IPS DF 6.9 (cell line): ENCODE measurements around the gene GPRC5C.

Source experiments
- DNase-seq: peaks from one replicate; pipeline ENCODE4 v3.0.0-alpha.2; 2013; ENCODE audit warnings: low read depth, low spot score
- H3K27ac ChIP-seq: one replicate; pipeline ENCODE4 v1.5.1; 2013; ENCODE audit warnings: low read length, control low read depth
- H3K27me3 ChIP-seq: 2 replicates; pipeline ENCODE4 v1.6.1; 2013; ENCODE audit warnings: mild to moderate bottlenecking, low read length; ENCODE audit not compliant: control insufficient read depth, insufficient read depth
- H3K36me3 ChIP-seq: 2 replicates; pipeline ENCODE4 v1.6.1; 2013; ENCODE audit warnings: low read length; ENCODE audit not compliant: control insufficient read depth, insufficient read depth
- H3K4me1 ChIP-seq: 2 replicates; pipeline ENCODE4 v1.6.1; 2013; ENCODE audit warnings: low read length; ENCODE audit not compliant: control insufficient read depth, insufficient read depth
- H3K4me3 ChIP-seq: 2 replicates; pipeline ENCODE4 v1.5.1; 2013; ENCODE audit warnings: mild to moderate bottlenecking, low read length
- H3K9me3 ChIP-seq: 2 replicates; pipeline ENCODE4 v1.6.1; 2013; ENCODE audit warnings: low read length, inconsistent platforms; ENCODE audit not compliant: control insufficient read depth, insufficient read depth
- WGBS: extraction: QIAGEN DNeasy Blood & Tissue Kit; methylation state at CpG from one replicate; pipeline ENCODE4 v1.1.7; 2013; ENCODE audit warnings: mixed read lengths, missing lambda C conversion rate; ENCODE audit not compliant: insufficient read length, insufficient coverage; 5-methylcytosine and 5-hydroxymethylcytosine counted together

GPRC5C gene

GRCh38 chr17:74407384-74407783 lies 24.5 kb upstream of the GPRC5C start:
- DNase-seq, result no peak
- no CpG with 5 or more reads among the region's 5 CpGs for WGBS
- H3K27ac ChIP-seq, result no peak overlapping the region
- no peaks in the 10 kb centered on the region for H3K27me3 ChIP-seq
- no peaks in the 10 kb centered on the region for H3K36me3 ChIP-seq
- H3K4me1 ChIP-seq, result peaks cover 12% of the 10 kb centered on the region
- no peaks in the 10 kb centered on the region for H3K9me3 ChIP-seq
- no peak overlapping the region for H3K4me3 ChIP-seq

- Histone ChIP-seq H3K4me3 (no peak overlapping the region), H3K4me1 (peaks cover 12% of the 10 kb centered on the region), H3K9me3 (no peaks in the 10 kb centered on the region), H3K27ac (no peak overlapping the region), H3K36me3 (no peaks in the 10 kb centered on the region), H3K27me3 (no peaks in the 10 kb centered on the region)
- no CpG with 5 or more reads among the region's 3 CpGs for WGBS
- no peak for DNase-seq
These were observed 23.6 kb upstream of the GPRC5C start for GRCh38 chr17:74408262-74408661.

GRCh38 chr17:74408815-74409214 lies 23.1 kb upstream of the GPRC5C start:
- no peak overlapping the region for H3K27ac ChIP-seq
- no peaks in the 10 kb centered on the region for H3K36me3 ChIP-seq
- H3K9me3 ChIP-seq, result no peaks in the 10 kb centered on the region
- peaks cover 8% of the 10 kb centered on the region for H3K4me1 ChIP-seq
- no peaks in the 10 kb centered on the region for H3K27me3 ChIP-seq
- no CpG with 5 or more reads among the region's 4 CpGs for WGBS
- no peak overlapping the region for H3K4me3 ChIP-seq
- DNase-seq, result no peak

- Histone ChIP-seq H3K36me3 (no peaks in the 10 kb centered on the region), H3K9me3 (no peaks in the 10 kb centered on the region), H3K27ac (no peak overlapping the region), H3K4me1 (0 out of 2 replicates have a peak, but pooled peaks cover 1% of the 10 kb centered on the region), H3K4me3 (no peak overlapping the region), H3K27me3 (no peaks in the 10 kb centered on the region)
- no CpG with 5 or more reads among the region's 4 CpGs for WGBS
- DNase-seq, result no peak
These were observed 21.9 kb upstream of the GPRC5C start for GRCh38 chr17:74410001-74410443.

- H3K27ac ChIP-seq, result no peak overlapping the region
- DNase-seq, result no peak
- no peaks in the 10 kb centered on the region for H3K36me3 ChIP-seq
- H3K4me3 ChIP-seq, result no peak overlapping the region
- no peaks in the 10 kb centered on the region for H3K9me3 ChIP-seq
- WGBS, result no CpG with 5 or more reads among the region's 8 CpGs
- no peaks in the 10 kb centered on the region for H3K27me3 ChIP-seq
- H3K4me1 ChIP-seq, result 0 out of 2 replicates have a peak, but pooled peaks cover 2% of the 10 kb centered on the region
These were observed 19.3 kb upstream of the GPRC5C start for GRCh38 chr17:74412581-74412980.

GRCh38 chr17:74413491-74413890 lies 18.4 kb upstream of the GPRC5C start:
- DNase-seq, result no peak
- Histone ChIP-seq H3K27me3 (no peaks in the 10 kb centered on the region), H3K4me3 (no peak overlapping the region), H3K4me1 (0 out of 2 replicates have a peak, but pooled peaks cover 2% of the 10 kb centered on the region), H3K9me3 (no peaks in the 10 kb centered on the region), H3K27ac (no peak overlapping the region), H3K36me3 (no peaks in the 10 kb centered on the region)
- no CpG with 5 or more reads among the region's 7 CpGs for WGBS

- H3K4me1 ChIP-seq, result 0 out of 2 replicates have a peak, but pooled peaks cover 2% of the 10 kb centered on the region
- no peaks in the 10 kb centered on the region for H3K36me3 ChIP-seq
- H3K27me3 ChIP-seq, result no peaks in the 10 kb centered on the region
- H3K4me3 ChIP-seq, result no peak overlapping the region
- no peak for DNase-seq
- no peak overlapping the region for H3K27ac ChIP-seq
- WGBS, result no CpG with 5 or more reads among the region's 3 CpGs
- no peaks in the 10 kb centered on the region for H3K9me3 ChIP-seq
These were observed 17.4 kb upstream of the GPRC5C start for GRCh38 chr17:74414510-74414909.

- no peak overlapping the region for H3K27ac ChIP-seq
- WGBS, result no CpG with 5 or more reads among the region's 13 CpGs
These were observed 16.1 kb upstream of the GPRC5C start for GRCh38 chr17:74415608-74416396.

GRCh38 chr17:74417178-74418045 lies 14.5 kb upstream of the GPRC5C start:
- H3K27ac ChIP-seq, result no peak overlapping the region
- 0 out of 2 replicates have a peak, but pooled peaks cover 1% of the 10 kb centered on the region for H3K4me1 ChIP-seq
- no peaks in the 10 kb centered on the region for H3K9me3 ChIP-seq
- H3K27me3 ChIP-seq, result no peaks in the 10 kb centered on the region
- no peaks in the 10 kb centered on the region for H3K36me3 ChIP-seq
- no peak overlapping the region for H3K4me3 ChIP-seq
- no peak for DNase-seq
- WGBS, result no CpG with 5 or more reads among the region's 12 CpGs

More at GRCh38 chr17:74415608-74416396, 16.1 kb upstream of the GPRC5C start:
- Histone ChIP-seq H3K4me1 (0 out of 2 replicates have a peak, but pooled peaks cover 1% of the 10 kb centered on the region), H3K27me3 (no peaks in the 10 kb centered on the region), H3K9me3 (no peaks in the 10 kb centered on the region), H3K36me3 (no peaks in the 10 kb centered on the region), H3K4me3 (no peak overlapping the region)
- no peak for DNase-seq

GRCh38 chr17:74419928-74420411 lies 11.9 kb upstream of the GPRC5C start:
- H3K4me3 ChIP-seq, result no peak overlapping the region
- H3K36me3 ChIP-seq, result no peaks in the 10 kb centered on the region
- WGBS, result 100% methylated on average over 2 of the region's 10 CpGs
- no peaks in the 10 kb centered on the region for H3K9me3 ChIP-seq
- H3K27ac ChIP-seq, result no peak overlapping the region
- 0 out of 2 replicates have a peak, but pooled peaks cover 1% of the 10 kb centered on the region for H3K4me1 ChIP-seq
- no peak for DNase-seq
- no peaks in the 10 kb centered on the region for H3K27me3 ChIP-seq
